22Rv1 (cell line): Measurements from ENCODE around the gene FAHD1.

Source experiments
- ZFX ChIP-seq: fragments of 450-650 bp; IDR thresholded peaks from 2 replicates; pipeline ENCODE4 v1.6.1; 2017; ENCODE audit warnings: antibody characterized with exemption, borderline replicate concordance
- TF ChIP-seq, protein P1 (sequence below): fragments of 450-650 bp; IDR thresholded peaks from 2 replicates; pipeline ENCODE4 v1.5.1; 2017; ENCODE audit warnings: mild to moderate bottlenecking

DNA sequence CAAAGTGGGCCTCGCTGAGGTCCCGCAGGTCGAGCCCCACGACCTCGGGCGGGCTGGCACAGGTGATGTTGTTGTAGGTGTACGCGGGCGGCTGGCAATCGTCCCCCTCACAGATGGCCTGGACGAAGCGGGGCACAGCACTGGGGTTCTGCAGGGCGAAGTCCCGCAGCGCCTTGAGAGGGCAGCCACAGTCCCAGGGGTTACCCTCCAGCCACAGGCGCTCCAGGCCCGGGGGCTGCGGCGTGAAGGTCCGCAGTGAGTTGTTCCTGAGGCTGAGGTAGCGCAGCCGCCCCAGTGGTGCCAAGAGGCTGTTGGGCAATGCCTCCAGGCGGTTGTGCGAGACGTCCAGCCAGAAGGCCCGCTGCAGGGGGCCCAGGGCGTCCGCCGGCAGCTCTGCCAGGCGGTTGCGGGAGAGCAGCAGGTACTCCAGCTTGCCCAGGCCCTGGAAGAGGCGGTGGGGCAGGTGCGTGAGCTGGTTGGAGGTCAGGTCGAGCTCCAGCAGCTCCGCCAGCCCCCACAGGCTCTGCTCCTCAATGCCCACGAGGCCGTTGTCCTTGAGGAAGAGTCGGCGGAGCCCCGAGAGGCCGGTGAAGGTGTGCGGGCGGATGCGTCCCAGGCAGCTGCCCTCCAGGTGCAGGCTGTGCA, 36.3 kb upstream of the FAHD1 start:
- TF ChIP-seq, protein P1, sequence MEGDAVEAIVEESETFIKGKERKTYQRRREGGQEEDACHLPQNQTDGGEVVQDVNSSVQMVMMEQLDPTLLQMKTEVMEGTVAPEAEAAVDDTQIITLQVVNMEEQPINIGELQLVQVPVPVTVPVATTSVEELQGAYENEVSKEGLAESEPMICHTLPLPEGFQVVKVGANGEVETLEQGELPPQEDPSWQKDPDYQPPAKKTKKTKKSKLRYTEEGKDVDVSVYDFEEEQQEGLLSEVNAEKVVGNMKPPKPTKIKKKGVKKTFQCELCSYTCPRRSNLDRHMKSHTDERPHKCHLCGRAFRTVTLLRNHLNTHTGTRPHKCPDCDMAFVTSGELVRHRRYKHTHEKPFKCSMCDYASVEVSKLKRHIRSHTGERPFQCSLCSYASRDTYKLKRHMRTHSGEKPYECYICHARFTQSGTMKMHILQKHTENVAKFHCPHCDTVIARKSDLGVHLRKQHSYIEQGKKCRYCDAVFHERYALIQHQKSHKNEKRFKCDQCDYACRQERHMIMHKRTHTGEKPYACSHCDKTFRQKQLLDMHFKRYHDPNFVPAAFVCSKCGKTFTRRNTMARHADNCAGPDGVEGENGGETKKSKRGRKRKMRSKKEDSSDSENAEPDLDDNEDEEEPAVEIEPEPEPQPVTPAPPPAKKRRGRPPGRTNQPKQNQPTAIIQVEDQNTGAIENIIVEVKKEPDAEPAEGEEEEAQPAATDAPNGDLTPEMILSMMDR, result no peak
- no peak for TF ChIP-seq ZFX
